ENCODE measurements around the gene SH2B2. TPM values are rescaled to one million over a fixed set of nuclear protein-coding genes. Genes with fewer than 3 reads are reported as not detected.

The SH2B2 gene
- polyA plus RNA-seq, 1 donor from 2014 or later, result 64.5 TPM

DNA sequence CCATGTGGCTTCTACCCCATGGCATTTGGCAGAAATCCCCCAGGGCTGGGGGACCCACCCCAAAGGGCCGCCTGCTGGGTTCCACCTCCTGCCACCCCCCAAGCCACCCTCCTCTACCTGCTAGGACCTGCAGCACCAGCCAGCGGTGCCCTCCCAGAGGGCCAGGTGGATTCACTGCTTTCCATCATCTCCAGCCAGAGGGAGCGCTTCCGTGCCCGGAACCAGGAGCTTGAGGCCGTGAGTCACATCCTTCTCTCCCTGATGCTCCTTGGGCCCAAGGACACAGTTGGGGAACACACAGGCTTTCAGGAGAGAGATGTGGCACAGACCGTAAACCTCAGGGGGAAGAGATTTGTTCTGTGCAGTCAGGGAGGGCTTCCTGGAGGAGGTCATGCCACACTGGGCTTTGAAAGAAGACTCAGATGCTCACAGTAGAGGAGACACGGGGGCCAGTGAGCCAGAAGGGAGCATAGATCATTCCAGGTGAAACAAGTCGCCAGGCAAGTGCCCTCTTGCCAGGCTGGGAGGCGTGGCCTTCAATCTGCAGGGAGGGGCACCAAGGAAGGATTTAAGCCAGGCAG, 11.5 kb upstream of the SH2B2 start:
- Mint-ChIP-seq H3K27ac (no peak overlapping the region), H3K27me3 (peaks cover 3% of the 10 kb centered on the region), H3K9me3 (no peaks in the 10 kb centered on the region), H3K36me3 (peaks cover 1% of the 10 kb centered on the region), H3K4me1 (peaks cover 8 to 12% (median 11%) of the 10 kb centered on the region in 3 donors), H3K4me3 (no peak overlapping the region)

- no peaks in the 10 kb centered on the region for H3K27me3 Mint-ChIP-seq
- no peak overlapping the region for H3K27ac Mint-ChIP-seq
- no peaks in the 10 kb centered on the region for H3K9me3 Mint-ChIP-seq
- H3K4me1 Mint-ChIP-seq, result peaks cover 5 to 8% (median 6%) of the 10 kb centered on the region in 3 donors
- no peak overlapping the region for H3K4me3 Mint-ChIP-seq
- peaks cover 1% of the 10 kb centered on the region for H3K36me3 Mint-ChIP-seq
Observed at GRCh38 chr7:102277901-102278300, 8.8 kb upstream of the SH2B2 start.

DNA sequence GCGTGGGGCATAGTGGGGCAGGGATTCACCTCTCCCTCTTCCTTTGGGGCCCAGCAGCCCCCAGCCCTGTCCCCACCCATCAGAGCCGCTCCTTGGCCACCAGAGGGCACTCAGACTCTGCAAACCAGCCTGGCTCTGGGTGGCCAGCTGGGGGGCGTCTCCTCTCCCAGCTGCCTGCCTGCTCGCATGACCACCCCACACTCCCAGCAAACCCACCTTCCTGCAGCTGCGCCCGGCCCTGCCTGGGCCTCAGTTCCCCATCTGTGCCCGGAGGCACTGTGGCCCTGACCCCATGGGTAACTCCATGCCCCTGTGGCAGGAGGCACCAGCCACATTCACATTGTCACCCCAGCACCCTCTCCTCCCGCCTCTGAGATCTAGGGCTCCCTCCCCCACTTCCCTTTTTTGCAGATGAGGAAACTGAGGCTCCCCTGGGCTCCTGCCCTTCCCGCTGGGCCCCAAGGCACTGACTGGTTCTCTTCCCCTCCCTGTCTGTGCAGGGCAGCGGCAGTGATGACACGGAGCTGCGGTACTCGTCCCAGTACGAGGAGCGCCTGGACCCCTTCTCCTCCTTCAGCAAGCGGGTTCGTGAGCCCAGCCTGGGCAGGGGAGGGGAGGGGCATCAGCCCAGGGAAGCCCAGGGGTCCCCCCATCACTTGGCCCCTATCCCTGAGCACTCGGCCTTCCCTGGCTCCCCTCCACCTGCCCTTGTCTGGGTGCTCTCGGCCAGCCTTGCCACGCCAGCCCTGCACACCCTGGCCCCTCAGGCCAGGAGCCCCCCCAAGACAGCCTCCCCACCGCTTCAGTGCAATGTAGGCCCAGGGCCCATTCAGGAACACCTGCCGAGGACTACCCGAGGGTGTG, 6.9 kb upstream of the SH2B2 start:
- Mint-ChIP-seq H3K27ac (peak overlapping the region in 2 of 3 donors; percentile 23 to 25), H3K4me1 (peaks cover 12 to 19% (median 16%) of the 10 kb centered on the region in 3 donors), H3K27me3 (no peaks in the 10 kb centered on the region), H3K4me3 (peak overlapping the region; percentile 70 to 98 (median 84)), H3K36me3 (peaks cover 1% of the 10 kb centered on the region), H3K9me3 (no peaks in the 10 kb centered on the region)

DNA sequence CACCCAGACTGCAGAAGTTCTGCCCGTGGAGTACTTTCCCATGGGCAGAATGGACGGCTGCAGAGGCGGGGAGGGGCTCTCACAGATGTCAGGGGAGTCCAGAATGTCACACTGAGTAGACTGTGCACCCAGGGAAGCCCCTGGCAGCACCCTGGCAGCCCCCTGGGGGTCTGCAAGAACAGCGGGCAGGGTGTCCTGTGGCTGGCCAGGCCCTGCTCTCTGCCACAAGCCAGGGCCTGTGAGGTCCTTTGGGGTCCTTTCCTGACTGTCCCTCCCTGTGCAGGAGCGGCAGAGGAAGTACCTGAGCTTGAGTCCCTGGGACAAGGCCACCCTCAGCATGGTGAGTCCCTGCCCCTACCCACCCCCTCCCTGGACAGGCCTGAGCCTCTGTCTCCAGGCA, 6.1 kb upstream of the SH2B2 start:
- Mint-ChIP-seq H3K27me3 (peaks cover 1% of the 10 kb centered on the region), H3K9me3 (no peaks in the 10 kb centered on the region), H3K4me3 (no peak overlapping the region), H3K36me3 (peaks cover under 1% of the 10 kb centered on the region), H3K4me1 (peaks cover 20 to 27% (median 24%) of the 10 kb centered on the region in 3 donors), H3K27ac (no peak overlapping the region)

DNA sequence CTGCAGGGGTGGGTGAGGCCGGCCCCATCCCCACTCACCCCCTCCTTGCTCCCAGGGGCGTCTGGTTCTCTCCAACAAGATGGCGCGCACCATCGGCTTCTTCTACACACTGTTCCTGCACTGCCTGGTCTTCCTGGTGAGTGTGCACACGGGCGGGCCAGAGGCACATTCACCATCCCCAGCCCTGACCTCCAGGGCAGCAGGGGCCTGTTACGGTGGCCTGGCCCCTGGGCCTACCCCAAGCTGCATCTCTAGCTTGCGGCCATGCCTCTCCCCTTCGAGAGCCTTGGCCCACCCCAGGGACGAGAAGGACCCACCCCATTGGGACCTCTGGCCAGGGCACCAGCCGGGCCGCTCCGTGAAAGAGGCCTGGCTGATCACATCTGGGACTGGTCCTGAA, 4.9 kb upstream of the SH2B2 start:
- Mint-ChIP-seq H3K27ac (peak overlapping the region in 1 of 3 donors; percentile 45), H3K36me3 (no peaks in the 10 kb centered on the region), H3K4me1 (peaks cover 22 to 27% (median 24%) of the 10 kb centered on the region in 3 donors), H3K4me3 (peak overlapping the region in 1 of 4 donors; percentile 68), H3K9me3 (no peaks in the 10 kb centered on the region), H3K27me3 (peaks cover 1% of the 10 kb centered on the region)

GRCh38 chr7:102282465-102283362, 4.0 kb upstream of the SH2B2 start:
- Mint-ChIP-seq H3K27ac (peak overlapping the region in 1 of 3 donors; percentile 90), H3K4me1 (peaks cover 22 to 27% (median 24%) of the 10 kb centered on the region in 3 donors), H3K9me3 (no peaks in the 10 kb centered on the region), H3K4me3 (peak overlapping the region in 1 of 4 donors; percentile 88), H3K27me3 (peaks cover 1% of the 10 kb centered on the region), H3K36me3 (no peaks in the 10 kb centered on the region)

GRCh38 chr7:102283477-102284189, 3.0 kb upstream of the SH2B2 start:
- H3K27ac Mint-ChIP-seq, result peak overlapping the region; percentile 1 to 90 (median 84)
- H3K4me3 Mint-ChIP-seq, result peak overlapping the region; percentile 41 to 93 (median 86)
- no peaks in the 10 kb centered on the region for H3K9me3 Mint-ChIP-seq
- H3K36me3 Mint-ChIP-seq, result no peaks in the 10 kb centered on the region
- H3K4me1 Mint-ChIP-seq, result peaks cover 27 to 31% (median 28%) of the 10 kb centered on the region in 3 donors
- H3K27me3 Mint-ChIP-seq, result peaks cover 1% of the 10 kb centered on the region

DNA sequence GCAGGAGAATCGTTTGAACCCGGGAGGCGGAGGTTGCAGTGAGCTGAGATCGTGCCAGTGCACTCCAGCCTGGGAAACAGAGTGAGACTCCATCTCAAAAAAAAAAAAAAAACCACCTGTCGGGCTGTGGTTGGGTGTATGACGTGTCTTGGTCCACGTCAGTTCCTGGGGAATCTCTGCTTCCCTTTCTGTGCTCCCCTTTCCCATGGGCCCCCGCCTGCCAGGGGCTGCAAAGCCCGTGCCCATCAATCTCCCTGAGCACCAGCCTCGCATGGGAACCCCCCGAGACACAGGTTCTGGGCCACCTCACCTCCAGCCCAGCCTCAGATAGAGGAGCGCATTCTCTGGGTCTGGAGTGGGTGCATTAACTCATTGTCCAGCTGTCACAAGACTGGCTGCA, 2.3 kb upstream of the SH2B2 start:
- peaks cover 27 to 34% (median 34%) of the 10 kb centered on the region in 3 donors for H3K4me1 Mint-ChIP-seq
- H3K36me3 Mint-ChIP-seq, result no peaks in the 10 kb centered on the region
- H3K4me3 Mint-ChIP-seq, result peak overlapping the region; percentile 83 to 93 (median 90)
- peak overlapping the region; percentile 84 to 90 (median 90) for H3K27ac Mint-ChIP-seq
- no peaks in the 10 kb centered on the region for H3K9me3 Mint-ChIP-seq
- peaks cover 1% of the 10 kb centered on the region for H3K27me3 Mint-ChIP-seq

GRCh38 chr7:102284891-102285539, 1.7 kb upstream of the SH2B2 start:
- no peaks in the 10 kb centered on the region for H3K9me3 Mint-ChIP-seq
- H3K27ac Mint-ChIP-seq, result peak overlapping the region; percentile 84 to 90 (median 90)
- H3K4me3 Mint-ChIP-seq, result peak overlapping the region; percentile 83 to 93 (median 90)
- no peaks in the 10 kb centered on the region for H3K36me3 Mint-ChIP-seq
- peaks cover 24 to 35% (median 34%) of the 10 kb centered on the region in 3 donors for H3K4me1 Mint-ChIP-seq
- H3K27me3 Mint-ChIP-seq, result peaks cover 1% of the 10 kb centered on the region

DNA sequence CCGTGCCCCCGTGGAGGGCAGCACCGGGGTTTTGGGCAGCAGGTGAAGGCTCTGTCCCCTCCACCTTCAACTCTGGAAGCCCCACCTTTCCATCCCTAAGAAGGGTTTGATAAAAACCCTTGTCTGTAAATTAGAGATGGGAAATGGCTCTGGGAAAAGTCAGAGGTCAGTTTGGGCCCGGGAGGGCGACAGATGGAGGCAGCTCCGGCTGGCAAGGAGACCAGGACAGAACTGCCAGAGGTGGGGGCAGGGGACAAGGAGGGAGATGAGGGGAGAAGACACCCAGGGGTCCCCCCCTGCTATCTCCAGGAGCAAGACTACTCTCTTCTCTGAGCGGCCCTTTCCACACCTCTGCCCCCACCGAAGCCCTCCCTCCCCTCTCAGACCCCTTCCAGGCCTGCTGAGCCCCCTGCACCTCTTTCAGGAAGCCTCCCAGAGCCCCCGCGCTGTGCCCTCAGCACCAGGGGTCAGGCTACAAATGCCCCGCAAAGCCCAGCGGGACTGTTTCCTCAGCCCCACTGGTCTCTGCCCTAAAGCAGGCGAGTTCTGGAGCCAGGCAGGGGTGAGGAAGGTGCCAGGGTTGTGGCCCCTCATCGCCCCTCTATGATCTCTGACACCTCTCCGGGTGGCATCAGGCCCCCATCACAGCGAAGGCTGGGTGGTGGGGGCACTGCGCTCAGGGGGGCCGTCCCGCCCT, 980 bp upstream of the SH2B2 start:
- Mint-ChIP-seq H3K4me1 (peaks cover 29 to 40% (median 38%) of the 10 kb centered on the region in 3 donors), H3K27ac (peak overlapping the region; percentile 84 to 90 (median 90)), H3K36me3 (no peaks in the 10 kb centered on the region), H3K4me3 (peak overlapping the region; percentile 83 to 93 (median 90)), H3K9me3 (no peaks in the 10 kb centered on the region), H3K27me3 (peaks cover 1% of the 10 kb centered on the region)

DNA sequence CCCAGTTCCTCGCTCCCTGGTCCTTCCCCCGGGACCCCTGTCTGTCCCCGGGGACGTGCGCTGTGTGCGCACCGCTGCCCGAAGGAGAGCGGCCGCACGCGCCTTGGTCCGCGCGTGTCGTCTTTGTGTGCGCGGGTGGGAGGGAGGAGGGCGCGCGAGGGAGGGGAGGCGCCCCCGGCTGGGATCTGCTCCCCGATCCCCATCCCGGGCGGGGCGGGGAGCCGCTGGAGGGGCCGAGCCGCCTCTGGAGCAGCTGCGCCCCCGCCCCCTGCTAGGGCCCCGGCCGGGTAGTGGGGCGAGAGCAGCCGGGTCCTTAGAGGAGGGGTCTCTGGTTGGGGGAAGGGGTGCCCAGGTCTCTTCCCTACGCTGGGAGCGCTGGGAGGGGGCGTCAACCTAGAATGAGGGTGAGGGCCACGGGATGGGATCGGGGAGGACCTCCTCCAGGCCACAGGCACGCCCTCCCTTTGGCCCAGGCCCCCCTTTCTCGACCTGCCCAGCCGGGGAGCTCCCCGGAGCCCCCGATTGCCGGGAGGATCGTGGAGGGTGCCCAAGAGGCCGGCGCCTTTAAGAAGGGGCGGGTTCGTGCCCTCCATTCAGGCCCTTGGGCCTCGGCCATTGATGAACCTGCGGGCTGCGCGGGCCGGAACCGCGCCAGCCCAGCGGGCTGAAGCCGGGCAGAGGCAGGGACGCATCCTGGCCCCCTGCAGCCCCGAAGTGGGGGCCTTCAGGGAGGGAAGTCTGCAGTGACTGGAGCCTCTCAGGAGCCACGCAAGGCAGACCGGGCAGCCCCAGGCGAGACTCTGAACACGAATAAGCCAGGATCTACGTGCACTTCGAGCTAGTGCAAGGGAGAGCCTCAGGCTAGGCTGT, 678 bp downstream of the SH2B2 start:
- Mint-ChIP-seq H3K4me3 (peak overlapping the region; percentile 86 to 96 (median 94)), H3K9me3 (no peaks in the 10 kb centered on the region), H3K27ac (peak overlapping the region in 2 of 3 donors; percentile 53 to 93), H3K4me1 (peaks cover 42 to 51% (median 48%) of the 10 kb centered on the region in 3 donors), H3K27me3 (peaks cover 4% of the 10 kb centered on the region), H3K36me3 (no peaks in the 10 kb centered on the region)

GRCh38 chr7:102287981-102288278, 1.3 kb downstream of the SH2B2 start:
- H3K4me3 Mint-ChIP-seq, result peak overlapping the region; percentile 86 to 96 (median 94)
- peak overlapping the region; percentile 87 to 94 (median 93) for H3K27ac Mint-ChIP-seq
- peaks cover 42 to 55% (median 48%) of the 10 kb centered on the region in 3 donors for H3K4me1 Mint-ChIP-seq
- peaks cover 4% of the 10 kb centered on the region for H3K27me3 Mint-ChIP-seq
- no peaks in the 10 kb centered on the region for H3K36me3 Mint-ChIP-seq
- H3K9me3 Mint-ChIP-seq, result no peaks in the 10 kb centered on the region

Measured in IgD-negative memory B cell (primary cell).